Measurements from ENCODE around the gene POLR3B. TPM values are rescaled to one million over a fixed set of nuclear protein-coding genes. Genes with fewer than 3 reads are reported as not detected.

The POLR3B gene
- 10 to 100 TPM in 4 of 10 donors, 1 to 10 TPM in 6; 7.4 to 12.0 (median 9.6) TPM for total RNA-seq
- polyA plus RNA-seq = 1 to 10 TPM; 2.0 to 5.0 TPM
- long read RNA-seq, donor 1, full-length matches to known transcripts = 9 of 9 reads
- long read RNA-seq, donor 1, partial matches to known transcripts = 0 of 9 reads
- long read RNA-seq, donor 1, other reads (novel, unspliced or antisense) = 0 of 9 reads
- long read RNA-seq, donor 2, full-length matches to known transcripts = 23 of 28 reads
- long read RNA-seq, donor 2, partial matches to known transcripts = 3 of 28 reads
- long read RNA-seq, donor 2, other reads (novel, unspliced or antisense) = 2 of 28 reads
- long read RNA-seq, donor 3, full-length matches to known transcripts = 20 of 28 reads
- long read RNA-seq, donor 3, partial matches to known transcripts = 6 of 28 reads
- long read RNA-seq, donor 3, other reads (novel, unspliced or antisense) = 2 of 28 reads

- Histone ChIP-seq H3K36me3 (no peaks in the 10 kb centered on the region), H3K4me3 (peak within 1 kb of the TSS; percentile 54 to 90 (median 70)), H3K9me3 (no peaks in the 10 kb centered on the region), H3K27me3 (no peaks in the 10 kb centered on the region), H3K4me1 (peaks cover 3 to 27% (median 20%) of the 10 kb centered on the region in 9 donors), H3K27ac (peak within 1 kb of the TSS; percentile 89 to 96 (median 94))
- intact Hi-C loops (cut with DNase I) = loop anchor here in 2 of 10 donors (5.0 to 10.0 kb wide), 2 partner anchors 53 to 130 kb away; partner anchors contain the start of gene TCP11L2 (in 1 of the 2)
- ATAC-seq (peak; percentile 94 to 99 (median 96)), DNase-seq (peak; percentile 94 to 96)
- 0 to 1% methylated on average over 63 of the region's 63 CpGs for WGBS, 2 donors
- peak; percentile 81 to 98 (median 91) for TF ChIP-seq CTCF (IDR thresholded peaks at IDR 0.05)
Measured at GRCh38 chr12:106357549-106358395, at the start of gene POLR3B. TSS of gene POLR3B (plus strand) at chr12:106357748. CDS start at chr12:106357880, 132 bp downstream.

DNA sequence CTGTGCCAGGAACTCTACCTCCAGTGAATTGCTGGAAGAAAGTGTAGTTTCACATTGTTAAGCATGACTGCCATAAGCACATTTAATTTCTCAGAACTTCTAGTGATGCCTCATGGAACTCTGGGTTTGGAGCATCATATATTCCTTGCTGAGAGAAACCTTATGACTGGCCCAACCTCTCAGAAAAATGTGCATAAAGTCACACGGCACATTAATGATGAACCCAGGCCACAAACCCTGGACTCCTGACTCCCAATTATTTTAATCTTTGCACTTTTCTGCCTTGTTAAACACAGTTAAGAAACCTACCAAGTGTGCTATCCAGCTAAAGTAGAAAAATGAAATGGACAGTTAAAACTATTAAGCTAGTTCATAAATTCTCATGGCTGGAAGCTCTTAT, 49.4 kb upstream of the POLR3B start:
- Histone ChIP-seq H3K27me3 (no peaks in the 10 kb centered on the region), H3K4me1 (peaks cover 0 to 90% (median 85%) of the 10 kb centered on the region in 9 donors), H3K27ac (peak overlapping the region in 6 of 10 donors; percentile 14 to 98 (median 48)), H3K9me3 (no peaks in the 10 kb centered on the region), H3K4me3 (no peak overlapping the region), H3K36me3 (peaks cover 0 to 51% (median 6%) of the 10 kb centered on the region in 9 donors)
- ATAC-seq = no peak
- DNase-seq = no peak
- TF ChIP-seq CTCF (IDR thresholded peaks at IDR 0.05) = no peak
- 88 to 91% methylated on average over 1 of the region's 1 CpG for WGBS, 2 donors
- intact Hi-C loops (cut with DNase I) = loop anchor here in 5 of 10 donors (5.0 to 10.0 kb wide), 3 partner anchors 34 to 63 kb away; partner anchors contain the start of genes CKAP4 (in 1 of the 5) and POLR3B (in 1 of the 5)

DNA sequence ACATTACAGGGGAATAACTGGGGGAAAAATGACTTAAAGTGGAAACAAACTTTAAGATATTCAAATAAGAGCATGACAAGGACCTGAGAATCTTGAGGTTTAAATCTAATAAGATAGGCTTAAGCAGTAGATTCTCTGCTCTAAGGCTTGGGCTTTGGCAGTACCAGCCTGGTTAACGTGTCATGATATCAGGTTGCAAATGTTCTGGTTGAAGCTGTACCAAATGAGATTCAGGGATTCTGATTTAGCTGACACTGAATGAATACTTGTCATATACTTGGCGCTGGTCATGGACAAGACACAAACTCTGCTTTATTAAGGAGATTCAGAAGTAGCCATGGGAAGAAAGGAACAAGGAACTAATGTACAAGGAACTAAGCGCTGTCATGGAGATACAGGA, 48.9 kb upstream of the POLR3B start:
- TF ChIP-seq CTCF (IDR thresholded peaks at IDR 0.05) = no peak
- Histone ChIP-seq H3K27ac (peak overlapping the region in 7 of 10 donors; percentile 14 to 98 (median 41)), H3K9me3 (no peaks in the 10 kb centered on the region), H3K4me1 (peaks cover 0 to 89% (median 82%) of the 10 kb centered on the region in 9 donors), H3K36me3 (peaks cover 0 to 54% (median 6%) of the 10 kb centered on the region in 9 donors), H3K27me3 (no peaks in the 10 kb centered on the region), H3K4me3 (no peak overlapping the region)
- intact Hi-C loops (cut with DNase I) = loop anchor here in 5 of 10 donors (5.0 to 10.0 kb wide), 3 partner anchors 34 to 64 kb away; partner anchors contain the start of genes CKAP4 (in 1 of the 5) and POLR3B (in 1 of the 5)
- ATAC-seq (no peak), DNase-seq (no peak)
- WGBS, 2 donors = 75 to 80% methylated on average over 3 of the region's 3 CpGs
